CD4-positive, alpha-beta T cell treated with Interleukin-6 for 4 hours (primary cell): Measurements from ENCODE around the gene TMEM243.
"Not testable (repeated sequence)": the region's sequence is repeated elsewhere in the genome, so short reads cannot be mapped to it uniquely, and the experiment has no call there.

Experiments
- DNase-seq: peaks from one replicate; pipeline ENCODE4 v3.0.0-alpha.2; 2020; ENCODE audit warnings: mixed read lengths

TMEM243 gene

DNA sequence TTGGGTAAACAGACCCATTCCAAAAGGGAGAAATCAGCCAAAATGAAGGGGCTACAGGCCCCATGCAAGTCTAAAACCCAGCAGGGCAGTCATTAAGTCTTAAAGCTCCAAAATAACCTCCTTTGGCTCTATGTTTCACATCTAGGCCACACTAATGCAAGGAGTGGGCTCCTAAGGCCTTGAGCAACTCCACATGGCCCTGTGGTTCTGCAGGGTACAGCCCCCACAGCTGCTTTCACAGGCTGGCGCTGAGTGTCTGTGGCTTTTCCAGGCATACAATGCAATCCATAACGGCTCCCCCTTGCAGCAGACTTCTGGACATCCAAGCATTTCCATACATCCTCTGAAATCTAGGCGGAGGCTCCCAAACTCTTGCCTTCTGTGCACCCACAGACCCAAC is 9.0 kb downstream of the TMEM243 start:
- no peak for DNase-seq

DNA sequence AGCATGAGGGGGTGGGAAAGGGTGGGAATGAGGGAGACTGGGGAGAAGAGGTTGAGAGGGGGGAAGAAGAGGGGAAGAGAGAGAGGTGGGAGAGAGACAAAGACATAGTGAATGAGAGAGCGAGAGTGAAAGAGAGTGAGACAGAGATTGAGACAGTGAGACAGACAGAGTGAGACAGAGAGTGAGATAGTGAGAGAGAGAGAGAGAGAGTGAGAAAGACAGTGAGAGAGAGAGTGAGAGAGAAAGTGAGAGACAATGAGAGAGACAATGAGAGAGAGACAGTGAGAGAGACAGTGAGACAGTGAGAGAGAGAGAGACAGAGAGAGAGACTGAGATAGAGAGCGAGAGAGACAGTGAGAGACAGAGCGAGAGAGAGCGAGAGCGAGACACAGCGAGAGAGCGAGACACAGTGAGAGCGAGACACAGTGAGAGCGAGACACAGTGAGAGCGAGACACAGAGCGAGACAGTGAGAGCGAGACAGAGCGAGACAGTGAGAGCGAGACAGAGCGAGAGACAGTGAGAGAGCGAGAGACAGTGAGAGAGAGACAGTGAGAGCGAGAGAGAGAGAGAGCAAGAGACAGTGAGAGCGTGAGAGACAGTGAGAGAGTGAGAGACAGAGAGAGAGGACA is 10.1 kb downstream of the TMEM243 start:
- DNase-seq: no peak

DNA sequence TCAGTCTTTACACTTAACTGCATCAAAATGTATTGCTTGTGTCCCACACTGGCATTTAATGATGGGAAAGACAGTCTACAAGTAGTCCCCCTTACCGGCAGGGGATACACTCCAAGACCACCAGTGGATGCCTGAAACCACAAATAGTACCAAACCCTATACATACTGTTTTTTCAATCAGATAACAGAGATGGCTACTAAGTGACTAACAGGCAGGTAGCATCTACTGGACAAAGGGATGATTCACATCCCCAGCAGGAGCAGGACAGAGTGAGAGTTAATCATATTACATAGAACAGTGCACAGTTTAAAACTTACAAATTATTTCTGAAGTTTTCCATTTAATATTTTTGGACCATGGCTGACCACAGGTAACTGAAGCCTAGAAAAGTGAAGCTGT is 13.2 kb downstream of the TMEM243 start:
- DNase-seq: no peak

DNA sequence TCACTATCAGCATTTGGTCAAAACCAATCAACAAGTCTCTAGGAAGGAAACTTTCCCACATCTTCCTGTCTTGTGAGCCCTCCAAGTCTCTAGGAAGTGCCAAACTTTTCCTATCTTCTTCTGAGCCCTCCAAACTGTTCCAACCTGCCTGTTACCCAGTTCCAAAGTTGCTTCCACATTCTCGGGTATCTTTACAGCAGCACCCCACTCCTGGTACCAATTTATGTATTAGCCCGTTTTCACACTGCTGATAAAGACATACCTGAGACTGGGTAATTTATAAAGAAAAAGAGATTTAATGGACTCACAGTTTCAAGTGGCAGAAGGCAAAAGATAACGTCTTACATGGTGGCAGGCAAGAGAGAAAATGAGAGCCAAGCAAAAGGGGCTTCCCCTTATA is 13.8 kb downstream of the TMEM243 start:
- not testable (repeated sequence) for DNase-seq

DNA sequence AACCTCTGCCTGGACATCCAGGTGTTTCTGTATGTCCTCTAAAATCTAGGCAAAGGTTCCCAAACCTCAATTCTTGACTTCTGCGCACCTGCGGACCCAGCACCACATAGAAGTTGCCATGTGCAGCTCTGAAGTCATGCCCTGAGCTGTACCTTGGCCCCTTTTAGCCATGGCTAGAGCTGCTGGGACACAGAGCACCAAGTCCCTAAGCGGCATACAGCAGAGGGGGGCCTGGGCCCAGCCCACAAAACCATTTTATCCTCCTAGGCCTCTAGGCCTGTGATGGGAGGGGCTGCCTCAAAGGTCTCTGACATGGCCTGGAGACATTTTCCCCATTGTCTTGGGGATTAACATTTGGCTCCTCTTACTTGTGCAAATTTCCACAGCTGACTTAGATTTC is 14.6 kb downstream of the TMEM243 start:
- DNase-seq: no peak

DNA sequence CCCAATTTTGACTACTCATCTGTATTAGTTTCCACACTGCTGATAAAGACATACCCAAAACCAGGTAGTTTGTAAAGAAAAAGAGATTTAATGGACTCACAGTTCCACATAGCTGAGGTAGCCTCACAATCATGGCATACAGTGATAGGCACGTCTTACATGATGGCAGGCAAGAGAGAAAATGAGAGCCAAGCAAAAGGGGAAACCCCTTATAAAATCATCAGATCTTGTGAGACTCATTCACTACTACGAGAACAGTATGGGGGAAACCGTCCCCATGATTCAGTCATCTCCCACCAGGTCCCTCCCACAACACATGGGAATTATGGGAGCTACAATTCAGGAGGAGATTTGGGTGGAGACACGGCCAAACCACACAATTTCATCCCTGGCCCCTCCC is 15.6 kb downstream of the TMEM243 start:
- not testable (repeated sequence) for DNase-seq

DNA sequence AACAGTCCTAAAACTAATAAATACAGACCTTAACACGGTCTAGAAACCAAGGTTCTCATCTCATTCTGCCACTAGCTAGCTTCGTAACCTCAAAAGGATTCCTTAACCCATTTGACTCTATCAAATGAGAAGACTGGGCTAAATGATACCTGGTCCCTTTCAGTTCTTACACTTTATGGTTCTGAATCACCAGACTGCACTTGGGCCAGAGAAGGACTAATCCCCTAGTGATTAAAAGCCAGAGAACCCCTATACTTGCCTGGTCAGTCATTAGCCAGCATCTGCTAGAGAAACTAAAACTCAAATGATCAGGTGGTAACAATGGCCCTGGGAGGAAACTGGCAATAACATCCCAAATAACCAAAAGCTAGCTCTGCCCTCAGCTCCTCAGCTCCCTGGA is 16.8 kb downstream of the TMEM243 start:
- DNase-seq: no peak

DNA sequence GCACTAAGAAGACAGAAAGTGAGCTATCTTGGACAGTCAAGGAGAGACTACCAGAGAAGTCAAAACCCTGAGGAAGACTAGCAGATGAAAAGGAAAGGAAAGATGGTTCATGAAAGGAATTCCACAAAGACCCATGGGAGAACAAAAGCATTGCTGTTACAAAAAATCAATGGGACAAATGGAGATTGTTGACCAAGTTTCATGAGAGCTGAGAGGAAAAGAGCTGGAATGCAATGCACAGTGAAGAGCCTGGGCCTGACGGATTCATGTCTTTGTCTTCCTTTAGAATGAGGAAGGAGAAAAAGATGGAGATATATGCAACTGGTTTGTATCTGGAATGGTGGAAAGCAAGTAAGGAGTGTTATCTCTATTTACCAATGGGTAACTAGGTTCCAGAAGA is 17.3 kb downstream of the TMEM243 start:
- no peak for DNase-seq

DNA sequence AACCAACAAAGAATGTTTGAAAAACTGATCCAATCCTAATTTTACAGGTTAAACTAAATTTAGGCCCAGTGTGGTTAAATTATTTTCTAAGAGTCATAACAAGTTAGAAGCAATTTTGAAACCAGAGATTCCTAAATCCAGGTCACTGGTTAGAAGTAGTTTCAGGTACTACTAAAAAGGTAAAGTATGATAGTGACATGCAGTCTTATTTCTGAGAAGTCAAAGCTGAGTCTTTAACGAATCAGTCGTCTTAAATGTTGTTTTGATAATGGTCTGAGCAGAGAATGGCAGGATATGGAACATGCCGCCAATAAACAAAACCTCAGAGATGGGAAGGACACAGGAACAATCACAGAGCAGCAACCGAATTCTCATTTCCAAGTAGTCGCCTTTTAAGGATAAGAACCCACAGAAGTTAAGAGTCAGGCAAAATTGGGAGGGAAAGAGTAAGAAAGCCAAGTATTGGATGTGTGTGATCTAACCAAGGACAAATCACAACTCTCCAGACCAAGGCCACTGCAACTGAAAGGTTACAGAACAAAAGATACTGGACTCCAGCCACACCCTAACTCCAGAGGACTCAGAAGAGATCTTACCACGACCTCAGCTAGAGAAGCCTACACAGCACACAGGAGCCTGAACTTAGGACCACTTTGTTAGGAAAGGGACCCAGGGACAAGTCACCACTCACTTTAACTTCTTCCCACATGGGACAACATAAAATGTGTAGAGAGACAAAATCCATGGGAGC is 19.7 kb downstream of the TMEM243 start:
- no peak for DNase-seq

DNA sequence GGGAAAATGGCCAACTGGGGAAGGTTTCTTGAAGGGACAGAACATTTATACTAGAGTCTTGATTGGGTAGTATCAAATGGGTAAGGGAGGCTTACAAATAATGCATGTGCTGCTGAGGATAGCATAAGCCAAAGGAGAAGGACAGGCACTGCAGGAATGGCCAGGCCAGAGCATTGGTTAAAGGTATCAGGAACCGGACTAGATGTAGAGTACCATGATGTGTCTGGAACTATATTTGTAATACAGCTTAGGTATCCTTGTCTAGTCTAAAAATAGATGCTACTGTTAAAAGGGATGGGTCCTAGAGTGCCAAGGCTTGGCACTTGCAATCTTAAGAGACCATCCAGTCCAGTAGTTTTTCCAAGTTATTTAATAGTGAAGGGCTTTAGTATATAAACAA is 20.3 kb downstream of the TMEM243 start:
- no peak for DNase-seq

DNA sequence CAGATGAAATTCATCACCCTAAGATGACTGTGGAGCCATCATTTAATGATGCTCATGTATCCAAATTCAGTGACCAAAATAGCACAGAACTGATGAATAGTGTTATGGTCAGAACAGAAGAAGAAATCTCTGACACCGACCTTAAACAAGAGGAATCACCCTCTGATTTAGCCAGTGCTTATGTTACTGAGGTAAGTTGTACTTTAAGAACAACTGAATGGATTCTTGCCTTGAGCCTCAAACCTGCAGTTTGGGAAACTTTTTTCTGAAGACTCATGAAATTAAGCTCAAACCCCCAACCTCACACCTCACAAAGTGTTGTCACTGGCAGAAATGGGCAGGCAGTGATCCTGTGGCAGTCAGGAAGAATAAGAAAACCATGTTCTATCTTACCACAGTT is 25.6 kb downstream of the TMEM243 start:
- DNase-seq: no peak

DNA sequence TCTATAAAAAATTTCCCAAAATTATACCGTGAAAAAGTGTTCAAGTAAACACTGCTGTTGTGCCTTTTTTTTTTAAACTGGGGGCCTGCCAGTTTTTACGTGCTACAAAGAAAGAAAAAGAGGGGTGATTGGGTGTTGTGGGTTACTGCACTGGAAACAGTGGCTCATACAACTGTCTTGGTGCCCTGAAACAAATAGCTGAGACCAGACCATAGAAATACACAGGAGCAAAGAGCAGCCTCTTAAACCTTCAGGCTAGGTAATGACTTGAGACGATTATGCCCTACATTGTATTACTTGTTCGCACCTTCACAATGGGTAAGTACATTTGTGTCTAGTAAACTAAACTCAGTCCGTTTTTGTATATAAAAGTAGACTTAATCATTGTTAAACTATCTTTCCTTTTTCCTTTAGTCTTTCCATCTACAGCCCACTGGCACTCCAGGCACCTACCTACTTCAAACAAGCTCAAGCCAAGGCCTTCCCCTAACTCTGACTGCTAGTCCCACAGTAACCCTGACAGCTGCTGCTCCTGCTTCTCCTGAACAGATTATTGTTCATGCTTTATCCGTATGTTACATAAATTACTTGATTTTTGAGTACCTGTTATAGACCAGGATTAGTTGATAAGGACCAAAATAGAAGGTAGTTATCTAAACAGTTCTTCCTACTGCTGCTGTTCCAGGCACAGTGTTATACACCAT is 26.6 kb downstream of the TMEM243 start:
- no peak for DNase-seq

DNA sequence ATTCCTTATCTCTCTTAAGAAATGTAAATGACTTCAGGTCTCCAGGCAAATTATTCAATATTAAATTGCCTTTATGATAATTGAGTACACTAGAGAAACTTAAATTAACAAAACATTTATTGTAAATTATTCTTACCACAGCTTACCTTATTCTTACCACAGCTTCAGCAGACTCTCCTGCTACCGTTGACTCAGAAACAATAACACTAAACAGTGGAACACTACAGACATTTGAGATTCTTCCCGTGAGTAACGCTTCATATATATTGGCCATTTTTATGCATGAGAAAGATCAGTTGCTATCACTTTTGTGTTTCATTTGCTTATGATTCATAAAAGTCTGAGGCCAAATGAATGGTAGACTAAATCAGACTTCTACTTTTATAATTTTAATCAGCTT is 28.7 kb downstream of the TMEM243 start:
- no peak for DNase-seq

DNA sequence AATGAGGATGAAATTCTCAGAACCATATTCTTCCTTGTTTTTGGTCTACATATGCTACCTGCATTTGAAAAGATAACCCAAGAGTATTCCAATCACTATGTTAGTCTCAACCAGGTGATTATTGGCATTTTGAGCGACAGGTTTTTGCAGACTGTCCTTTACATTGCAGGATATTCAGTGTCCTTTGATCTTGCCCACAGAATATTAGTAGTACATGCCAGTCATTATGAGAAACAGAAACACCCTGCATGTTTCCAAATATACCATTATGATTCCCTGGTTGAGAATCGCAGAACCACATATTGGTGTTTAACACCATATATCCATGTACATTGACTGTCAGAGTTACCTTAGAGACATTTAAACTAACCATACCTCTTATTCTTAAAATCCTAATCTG is 30.6 kb downstream of the TMEM243 start:
- DNase-seq: no peak

DNA sequence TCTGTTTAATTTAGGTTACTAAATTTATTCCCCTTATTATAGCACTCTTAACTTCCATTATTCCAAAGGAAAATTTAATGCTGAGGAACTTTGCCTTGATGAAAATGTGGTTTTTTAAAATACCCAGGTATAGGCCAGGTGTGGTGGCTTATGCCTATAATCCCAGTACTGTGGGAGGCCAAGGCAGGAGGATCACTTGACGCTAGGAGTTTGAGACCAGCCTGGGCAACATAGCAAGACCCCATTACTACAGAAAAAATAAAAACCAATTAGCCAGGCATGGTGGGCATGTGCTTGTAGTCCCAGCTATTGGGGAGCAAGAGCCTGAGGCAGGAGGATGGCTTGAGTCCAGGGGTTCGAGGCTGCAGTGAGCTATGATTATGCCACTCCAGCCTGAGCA is 32.4 kb downstream of the TMEM243 start:
- DNase-seq: no peak

DNA sequence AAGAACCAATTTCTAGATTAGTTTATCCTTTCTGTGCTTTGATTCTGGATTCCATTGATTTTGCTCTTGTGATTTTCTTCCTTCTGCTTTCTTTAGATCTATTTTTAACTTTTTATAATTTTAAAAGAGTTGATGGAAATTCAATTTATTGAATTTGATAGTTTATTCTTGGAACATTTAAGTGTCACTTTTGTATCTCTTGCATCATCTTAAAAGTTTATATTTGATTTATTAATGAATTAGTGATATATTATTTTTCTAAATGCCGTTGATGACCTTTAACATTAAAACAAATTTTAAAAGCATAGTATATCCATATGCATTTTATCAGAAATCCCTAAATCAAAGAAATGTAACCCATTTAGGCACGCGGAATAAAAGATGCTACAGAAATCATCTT is 40.4 kb downstream of the TMEM243 start:
- no peak for DNase-seq

DNA sequence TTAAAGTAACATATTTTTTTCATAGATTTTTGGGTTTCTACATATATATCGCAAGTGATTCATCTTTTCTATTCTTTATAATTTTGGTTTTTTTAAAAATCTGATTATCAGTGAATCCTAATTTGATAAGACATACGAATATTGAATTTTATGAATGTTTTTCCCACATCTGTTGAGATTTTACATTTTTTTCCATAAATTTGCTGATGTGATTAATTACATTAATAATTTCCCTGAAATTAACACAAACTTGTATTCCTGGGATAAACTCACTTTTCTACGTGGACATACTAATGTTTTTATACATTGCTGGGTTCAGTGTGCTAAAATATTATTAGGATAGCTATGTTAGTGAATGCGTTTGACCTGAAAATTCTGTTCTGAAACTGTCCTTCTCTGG is 41.2 kb downstream of the TMEM243 start:
- no peak for DNase-seq

DNA sequence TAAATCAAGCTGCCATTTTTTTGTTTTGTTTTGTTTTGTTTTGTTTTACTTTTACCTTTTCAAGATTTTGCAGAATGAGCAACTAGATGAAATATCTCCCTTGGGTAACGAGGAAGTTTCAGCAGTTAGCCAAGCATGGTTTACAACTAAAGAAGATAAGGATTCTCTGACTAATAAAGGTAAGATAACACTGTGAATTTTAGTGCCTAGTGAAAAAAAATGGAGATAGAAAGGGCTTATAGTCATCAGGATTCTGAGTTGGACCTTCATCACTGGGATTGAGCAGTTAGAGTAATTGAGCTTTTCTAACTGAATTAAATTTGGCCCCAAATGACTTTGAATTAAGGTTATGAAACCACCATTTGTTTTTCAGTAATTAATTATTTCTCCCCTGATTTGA is 46.1 kb downstream of the TMEM243 start:
- no peak for DNase-seq

DNA sequence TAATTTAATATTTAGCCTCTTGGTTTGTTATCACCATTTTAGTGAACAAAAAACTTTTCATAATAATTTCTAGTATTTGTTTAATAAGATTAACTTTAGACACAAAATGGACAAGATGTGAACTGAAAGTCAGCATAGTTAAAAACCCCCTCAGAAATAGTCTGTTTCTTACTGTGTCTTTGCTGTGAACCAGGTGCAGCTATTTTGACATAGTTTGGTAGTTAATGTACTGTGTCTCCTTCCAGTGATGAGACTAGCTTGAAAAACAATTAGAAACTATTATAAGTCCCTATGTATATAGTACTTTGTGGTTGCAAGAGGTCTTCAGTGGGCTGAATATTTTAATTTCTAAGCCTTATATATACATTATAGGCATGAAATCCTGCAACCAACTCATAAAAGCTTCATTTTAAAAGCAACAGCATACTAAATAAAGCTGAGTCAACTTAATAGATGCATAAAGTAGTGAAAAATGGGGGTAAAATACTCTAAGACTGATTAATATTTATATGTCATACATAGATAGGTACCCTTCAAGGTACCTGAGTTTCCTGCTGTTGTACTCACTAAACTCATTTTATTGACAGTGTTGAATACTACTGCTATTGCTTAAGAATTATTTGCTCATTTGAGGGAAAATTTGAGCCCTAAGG is 48.1 kb downstream of the TMEM243 start:
- DNase-seq: no peak

DNA sequence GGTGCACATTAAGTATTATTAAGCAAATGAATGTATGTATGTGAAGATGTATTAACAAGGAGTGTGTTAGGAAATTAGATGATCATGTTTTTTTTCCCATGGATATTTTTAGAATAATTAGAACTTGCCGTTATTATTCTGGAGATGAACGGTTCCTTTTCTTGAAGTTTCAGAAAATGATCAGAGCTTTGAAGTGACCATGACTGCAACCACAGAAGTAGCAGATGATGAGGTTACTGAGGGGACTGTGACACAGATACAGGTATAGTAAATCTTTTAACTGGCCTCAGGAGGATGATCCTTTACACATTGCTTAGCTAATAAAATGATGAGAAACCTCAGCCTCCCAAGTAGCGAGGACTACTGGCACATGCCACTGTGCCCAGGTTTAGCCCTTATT is 48.7 kb downstream of the TMEM243 start:
- DNase-seq: no peak

DNA sequence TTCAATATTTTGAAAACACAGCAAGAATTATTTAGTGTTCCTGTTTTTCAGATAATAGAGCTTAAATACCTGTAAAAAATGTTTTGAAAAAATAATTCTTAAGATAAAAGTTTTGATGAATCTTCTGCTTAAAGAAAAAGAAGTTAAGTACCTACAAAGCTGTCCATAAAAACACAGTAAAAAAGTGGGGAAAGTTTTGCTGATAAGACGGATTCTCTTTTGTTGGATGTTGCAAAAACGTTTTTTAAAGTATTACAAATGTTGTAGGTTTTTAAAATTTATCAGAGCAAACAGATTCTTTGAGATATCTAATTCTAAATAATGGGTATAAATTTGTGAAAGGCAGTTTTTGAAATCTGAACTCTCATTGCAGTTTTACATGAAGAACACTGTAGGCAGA is 55.1 kb downstream of the TMEM243 start:
- no peak for DNase-seq

DNA sequence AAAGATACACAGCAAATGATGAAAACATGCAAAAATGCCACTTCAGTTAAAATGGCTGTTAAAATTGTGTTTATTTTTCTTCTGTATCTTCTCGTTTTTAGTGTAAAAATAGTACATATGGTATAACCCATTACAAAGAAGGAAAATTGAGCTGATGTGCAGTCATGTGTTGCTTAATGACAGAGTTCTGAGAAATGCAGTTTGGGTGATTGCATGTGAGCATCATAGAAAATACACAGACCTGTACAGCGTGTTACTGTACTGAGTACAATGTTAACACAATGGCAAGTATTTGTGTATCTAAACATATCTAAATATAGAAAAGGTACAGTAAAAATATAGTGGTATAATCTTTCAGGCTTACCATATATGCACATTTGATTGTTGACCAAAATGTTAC is 60.0 kb downstream of the TMEM243 start:
- DNase-seq: no peak

DNA sequence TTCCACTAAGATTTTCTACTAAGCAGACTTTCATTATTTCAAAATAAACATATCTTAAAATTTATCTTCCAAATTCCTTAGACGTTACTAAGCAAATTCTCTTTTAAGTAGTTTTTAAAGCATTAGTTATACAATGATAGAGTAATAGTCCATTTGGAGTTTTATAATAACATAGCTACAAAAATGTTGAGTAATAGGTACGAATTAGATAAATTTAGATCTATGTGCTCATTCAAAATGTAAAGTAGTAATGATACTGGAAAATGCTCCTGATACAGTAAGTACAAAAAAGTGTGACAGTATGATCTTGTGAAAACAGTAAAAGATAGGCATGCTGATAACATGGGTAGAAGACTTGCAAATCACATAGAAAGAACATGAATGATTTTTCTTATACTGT is 62.8 kb downstream of the TMEM243 start:
- no peak for DNase-seq

DNA sequence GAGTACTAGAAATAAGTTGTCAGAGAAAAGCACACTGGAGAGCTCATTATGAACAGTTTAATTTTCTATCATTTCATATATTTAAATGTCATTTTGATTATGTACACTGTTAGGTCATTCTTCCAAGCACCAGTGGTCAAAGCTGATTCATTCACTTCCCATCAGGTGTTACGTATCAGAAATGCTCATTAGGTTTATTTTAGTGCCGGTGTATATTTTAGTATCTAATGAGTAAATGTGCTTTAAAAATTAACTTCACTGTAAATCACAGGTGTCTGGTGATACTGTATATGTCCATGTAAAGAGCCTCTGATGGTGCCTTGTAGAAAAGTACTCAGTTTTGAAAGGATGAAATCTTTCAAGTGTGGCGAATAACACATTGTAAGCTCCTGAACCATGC is 63.7 kb downstream of the TMEM243 start:
- DNase-seq: no peak
